Sigmoid colon (tissue), 7 donors: ENCODE results near the gene PLRG1. TPM values are rescaled to one million over a fixed set of nuclear protein-coding genes. Genes with fewer than 3 reads are reported as not detected.

Source experiments
- DNase-seq: peaks from one replicate; pipeline ENCODE4 v3.0.0-alpha.2; 2019
- H3K27ac ChIP-seq, 4 donors: fragments of 200-600 bp; sonication (generic); one replicate each; pipeline ENCODE4 v1.5.1; 2016 to 2019; ENCODE audit warnings: mild to moderate bottlenecking in 1 of 4
- H3K27me3 ChIP-seq, 3 donors: fragments of 200-600 bp; sonication (generic); one replicate each; pipeline ENCODE4 v1.5.1; 2019; ENCODE audit warnings: mild to moderate bottlenecking in 1 of 3
- H3K36me3 ChIP-seq, 4 donors: fragments of 200-600 bp; sonication (generic); one replicate each; pipeline ENCODE4 v1.5.1; 2016 to 2019
- H3K4me1 ChIP-seq, 4 donors: fragments of 200-600 bp; sonication (generic); one replicate each; pipeline ENCODE4 v1.5.1; 2017 to 2019
- H3K4me3 ChIP-seq, 4 donors: fragments of 200-600 bp; sonication (generic); one replicate each; pipeline ENCODE4 v1.5.1; 2017 to 2019; ENCODE audit warnings: mild to moderate bottlenecking in 2 of 4, moderate library complexity in 1 of 4
- H3K9me3 ChIP-seq, 4 donors: fragments of 200-600 bp in 3 of 4; sonication (generic) in 3 of 4; one replicate each; pipeline versions ENCODE4 v1.5.1 to v1.6.1; 2013 to 2019
- CTCF ChIP-seq, 4 experiments: fragments of 450-650 bp in 3 of 4; fragments of 200-600 bp in 1 of 4; IDR thresholded peaks; one replicate each; pipeline ENCODE4 v1.5.1; 2016 to 2019; ENCODE audit warnings: antibody characterized with exemption in 4 of 4, mild to moderate bottlenecking in 3 of 4, moderate library complexity in 2 of 4
- EP300 ChIP-seq, 4 donors: sonication (generic); formaldehyde crosslinking; IDR thresholded peaks; one replicate each; pipeline ENCODE4 v1.6.1; 2017; ENCODE audit warnings: antibody characterized with exemption in 4 of 4
- POLR2A ChIP-seq, 2 donors: fragments of 450-650 bp; IDR thresholded peaks; one replicate each; pipeline ENCODE4 v1.6.1; 2016; ENCODE audit warnings: antibody characterized with exemption in 2 of 2, mild to moderate bottlenecking in 2 of 2, moderate library complexity in 2 of 2
- POLR2AphosphoS5 ChIP-seq, 4 donors: sonication (generic); formaldehyde crosslinking; IDR thresholded peaks; one replicate each; pipeline ENCODE4 v1.6.1; 2017; ENCODE audit warnings: antibody characterized with exemption in 4 of 4
- WGBS, 2 donors: extraction: QIAGEN DNeasy Blood & Tissue Kit; methylation state at CpG; one replicate each; pipeline ENCODE4 v1.1.7; 2013; 5-methylcytosine and 5-hydroxymethylcytosine counted together
- intact Hi-C: fragments of 100-400 bp; cut with DNase I; formaldehyde crosslinking; loops from one replicate; pipeline ENCODE4 v1.15.1; 2023
- polyA plus RNA-seq, 3 donors: library from polyadenylated mRNA; stranded (reverse); fragments of 200-250 nt; gene quantifications; one replicate each; pipeline ENCODE4 v1.2.3, GENCODE V29; 2013
- total RNA-seq, 4 donors: library from RNA; depleted of rRNA; stranded (reverse); fragments of >200 nt; gene quantifications; one replicate each; pipeline ENCODE4 v1.1.0, GENCODE V29; 2016
- donor health status: healthy with polysubstance abuse.
- donor health status: Bipolar disorder and iron deficiency.
- donor health status: healthy.

Gene PLRG1
- total and polyA plus RNA-seq, 7 donors: 24.7 to 73.1 (median 41.3) TPM

GRCh38 chr4:154586296-154587033 lies 36.3 kb upstream of the PLRG1 start:
- intact Hi-C loops: no loop called here
- Histone ChIP-seq H3K27me3 (no peaks in the 10 kb centered on the region), H3K4me3 (no peak overlapping the region), H3K36me3 (no peaks in the 10 kb centered on the region), H3K9me3 (no peaks in the 10 kb centered on the region), H3K4me1 (no peaks in the 10 kb centered on the region), H3K27ac (no peak overlapping the region)
- no peak for DNase-seq
- TF ChIP-seq POLR2A (IDR thresholded peaks at IDR 0.05) (no peak), POLR2AphosphoS5 (IDR thresholded peaks at IDR 0.05) (no peak), CTCF (IDR thresholded peaks at IDR 0.05) (no peak), EP300 (IDR thresholded peaks at IDR 0.05) (no peak)
- 91 to 94% methylated on average over 13 of the region's 13 CpGs for WGBS, 2 donors

- no peak overlapping the region for H3K4me3 ChIP-seq
- intact Hi-C loops: no loop called here
- no peaks in the 10 kb centered on the region for H3K36me3 ChIP-seq
- WGBS, 2 donors: 92 to 93% methylated on average over 10 of the region's 10 CpGs
- H3K27me3 ChIP-seq: no peaks in the 10 kb centered on the region
- no peaks in the 10 kb centered on the region for H3K9me3 ChIP-seq
- no peak for TF ChIP-seq EP300 (IDR thresholded peaks at IDR 0.05)
- no peak for TF ChIP-seq CTCF (IDR thresholded peaks at IDR 0.05)
- no peak for TF ChIP-seq POLR2A (IDR thresholded peaks at IDR 0.05)
- no peak for TF ChIP-seq POLR2AphosphoS5 (IDR thresholded peaks at IDR 0.05)
- H3K27ac ChIP-seq: no peak overlapping the region
- no peak for DNase-seq
- no peaks in the 10 kb centered on the region for H3K4me1 ChIP-seq
These were observed 35.3 kb upstream of the PLRG1 start for GRCh38 chr4:154585369-154586018.

GRCh38 chr4:154584259-154584658 lies 34.1 kb upstream of the PLRG1 start:
- H3K27me3 ChIP-seq: no peaks in the 10 kb centered on the region
- 94 to 95% methylated on average over 5 of the region's 5 CpGs for WGBS, 2 donors

GRCh38 chr4:154583677-154584076 lies 33.5 kb upstream of the PLRG1 start:
- H3K36me3 ChIP-seq: no peaks in the 10 kb centered on the region
- H3K27me3 ChIP-seq: no peaks in the 10 kb centered on the region
- TF ChIP-seq EP300 (IDR thresholded peaks at IDR 0.05) (no peak), CTCF (IDR thresholded peaks at IDR 0.05) (no peak), POLR2AphosphoS5 (IDR thresholded peaks at IDR 0.05) (no peak), POLR2A (IDR thresholded peaks at IDR 0.05) (no peak)
- no peaks in the 10 kb centered on the region for H3K4me1 ChIP-seq
- DNase-seq: no peak
- no peak overlapping the region for H3K27ac ChIP-seq
- H3K9me3 ChIP-seq: no peaks in the 10 kb centered on the region
- intact Hi-C loops: no loop called here
- H3K4me3 ChIP-seq: no peak overlapping the region

More at GRCh38 chr4:154584259-154584658, 34.1 kb upstream of the PLRG1 start:
- Histone ChIP-seq H3K4me1 (no peaks in the 10 kb centered on the region), H3K9me3 (no peaks in the 10 kb centered on the region), H3K4me3 (no peak overlapping the region), H3K27ac (no peak overlapping the region), H3K36me3 (no peaks in the 10 kb centered on the region)
- intact Hi-C loops: no loop called here
- DNase-seq: no peak
- no peak for TF ChIP-seq CTCF (IDR thresholded peaks at IDR 0.05)
- no peak for TF ChIP-seq EP300 (IDR thresholded peaks at IDR 0.05)
- no peak for TF ChIP-seq POLR2AphosphoS5 (IDR thresholded peaks at IDR 0.05)
- no peak for TF ChIP-seq POLR2A (IDR thresholded peaks at IDR 0.05)
